K562 (cell line): ENCODE data around the gene S100P. TPM values are rescaled to one million over a fixed set of nuclear protein-coding genes. Genes with fewer than 3 reads are reported as not detected.

Experiments used
- ATF3 ChIP-seq, 2 experiments: fragments of 450-650 bp in 1 of 2; sonication (generic) in 1 of 2; formaldehyde crosslinking in 1 of 2; IDR thresholded peaks in 1 of 2; conservative IDR thresholded peaks in 1 of 2; 2 replicates each; pipeline versions ENCODE4 v1.6.1 to v1.8.1; 2016 to 2023; ENCODE audit warnings: mild to moderate bottlenecking in 2 of 2, moderate library complexity in 2 of 2, inconsistent platforms in 1 of 2, missing genetic modification reagents in 1 of 2
- BACH1 ChIP-seq: fragments of 200-800 bp; sonication (Bioruptor generic); IDR thresholded peaks from 2 replicates; pipeline ENCODE4 v1.6.1; 2016; ENCODE audit warnings: missing genetic modification characterization, missing compliant biosample characterization
- BRF2 ChIP-seq: IDR thresholded peaks from 3 replicates; pipeline ENCODE4 v1.6.1; 2011; ENCODE audit warnings: borderline replicate concordance, mild to moderate bottlenecking; ENCODE audit not compliant: insufficient read length, insufficient read depth
- CBFB ChIP-seq: sonication (generic); formaldehyde crosslinking; IDR thresholded peaks from 2 replicates; pipeline ENCODE4 v1.4.0; 2020; ENCODE audit warnings: mild to moderate bottlenecking, missing genetic modification reagents
- DEAF1 ChIP-seq: fragments of 450-650 bp; formaldehyde crosslinking; IDR thresholded peaks from 2 replicates; pipeline ENCODE4 v1.4.0; 2020; ENCODE audit warnings: mild to moderate bottlenecking, moderate library complexity
- E2F4 ChIP-seq: sonication (generic); formaldehyde crosslinking; IDR thresholded peaks from 2 replicates; pipeline ENCODE4 v1.8.0; 2022; ENCODE audit warnings: mild to moderate bottlenecking, low read depth, missing genetic modification reagents
- HLTF ChIP-seq: fragments of 450-650 bp; IDR thresholded peaks from 2 replicates; pipeline ENCODE4 v1.6.1; 2016
- KDM2B ChIP-seq: fragments of 250-450 bp; sonication (Bioruptor Pico); IDR thresholded peaks from 2 replicates; pipeline ENCODE4 v1.8.0; 2021; ENCODE audit warnings: mild to moderate bottlenecking, moderate library complexity
- RB1 ChIP-seq: fragments of 450-650 bp; IDR thresholded peaks from 2 replicates; pipeline ENCODE4 v1.6.1; 2017; ENCODE audit warnings: low read depth, mild to moderate bottlenecking
- SNRNP70 ChIP-seq: fragments of 200-400 bp; formaldehyde crosslinking; optimal IDR thresholded peaks from 2 replicates; pipeline ENCODE3; 2017; ENCODE audit warnings: low read depth, low read length
- TARDBP ChIP-seq: fragments of 450-650 bp; IDR thresholded peaks from 2 replicates; pipeline ENCODE4 v1.6.1; 2016
- ZC3H11A ChIP-seq: IDR thresholded peaks from 2 replicates; pipeline ENCODE4 v1.6.1; 2012; ENCODE audit warnings: low read depth, low read length, improper control_type of control experiment
- ZNF217 ChIP-seq: sonication (generic); formaldehyde crosslinking; IDR thresholded peaks from 2 replicates; pipeline ENCODE4 v1.8.0; 2022; ENCODE audit warnings: mild to moderate bottlenecking, missing genetic modification reagents
- ZNF395 ChIP-seq: fragments of 200-800 bp; sonication (Bioruptor generic); IDR thresholded peaks from 2 replicates; pipeline ENCODE4 v1.6.1; 2017; ENCODE audit warnings: missing genetic modification characterization, missing compliant biosample characterization
- ZNF398 ChIP-seq: fragments of 250-450 bp; sonication (Bioruptor Pico); IDR thresholded peaks from 2 replicates; pipeline ENCODE4 v1.8.0; 2021; ENCODE audit warnings: moderate library complexity, mild to moderate bottlenecking, inconsistent platforms
- polyA plus RNA-seq, 8 experiments: library from polyadenylated mRNA; depleted of rRNA in 4 of 8; stranded (reverse) in 5 of 8; unstranded in 3 of 8; fragments of >200 nt; fragmentation: Nextera tagmentation in 2 of 8; fragmentation: Illumina TruSeq in 1 of 8; extraction: Ambion mirVana in 2 of 8; extraction: Trizol in 1 of 8; gene quantifications; 2 replicates each; pipeline versions ENCODE4 v1.2.1 to v1.2.3, GENCODE V29; 2011 to 2014; ENCODE audit warnings: inconsistent platforms in 1 of 8, missing spikeins in 1 of 8
- total RNA-seq, 7 experiments: library from RNA; depleted of rRNA in 6 of 7; stranded (reverse); fragments of >200 nt in 6 of 7; fragmentation: Illumina TruSeq in 2 of 7; extraction: Trizol in 2 of 7; gene quantifications; 2 replicates each; pipeline versions ENCODE4 v1.2.1 to v1.2.3, GENCODE V29; 2011 to 2021; ENCODE audit warnings: low replicate concordance in 1 of 7

The S100P gene
- total and polyA plus RNA-seq, 9 of the 15 experiments (the other 6 are each of a cell fraction or from before 2014, with no cell fraction given): 4.1 to 23.8 (median 7.5) TPM

- TF ChIP-seq BRF2: no peak
- peak; percentile 79 for TF ChIP-seq TARDBP
- 0 out of 2 replicates have a peak, but pooled peaks have one; percentile 52 for TF ChIP-seq E2F4
- no peak for TF ChIP-seq ZNF217 (CRISPR knock-in tag)
- no peak for TF ChIP-seq HLTF
- TF ChIP-seq ZNF398: no peak
- TF ChIP-seq DEAF1 (CRISPR knock-in tag): no peak
- TF ChIP-seq ZNF395 (CRISPR knock-in tag): peak; percentile 95; the same call in 1 of the 2 replicates
- no peak for TF ChIP-seq ZC3H11A
- no peak for TF ChIP-seq CBFB (CRISPR knock-in tag)
- TF ChIP-seq BACH1 (tag): no peak
- TF ChIP-seq RB1: peak; percentile 89
- no peak for TF ChIP-seq SNRNP70
- TF ChIP-seq KDM2B (CRISPR knock-in tag): 0 out of 2 replicates have a peak, but pooled peaks have one; percentile 51
- TF ChIP-seq ATF3 (IDR thresholded peaks at IDR 0.05): no peak
- no peak for TF ChIP-seq ATF3 (CRISPR knock-in tag; conservative IDR thresholded peaks at IDR 0.05)
Observed at GRCh38 chr4:6716018-6716911, 22.6 kb downstream of the S100P start, which contains the start of gene BLOC1S4 (continued).
